Breast epithelium (tissue), 3 donors: ENCODE results near the gene SRRM4.

Source experiments
- CTCF ChIP-seq, 3 donors: fragments of 450-650 bp; IDR thresholded peaks; one replicate each; pipeline ENCODE4 v1.5.1; 2016 to 2017; ENCODE audit warnings: antibody characterized with exemption in 3 of 3, mild to moderate bottlenecking in 3 of 3, moderate library complexity in 3 of 3
- POLR2AphosphoS5 ChIP-seq, 3 donors: sonication (generic); formaldehyde crosslinking; IDR thresholded peaks; one replicate each; pipeline ENCODE4 v1.6.1; 2017; ENCODE audit warnings: antibody characterized with exemption in 3 of 3

- TF ChIP-seq CTCF (IDR thresholded peaks at IDR 0.05) (no peak), POLR2AphosphoS5 (IDR thresholded peaks at IDR 0.05) (no peak)
Observed at GRCh38 chr12:119167902-119168301, 186.6 kb downstream of the SRRM4 start.
